HG03575 (cell line): Measurements from ENCODE around the gene USF1.
"Not testable (repeated sequence)": the region's sequence is repeated elsewhere in the genome, so short reads cannot be mapped to it uniquely, and the experiment has no call there.

Source experiments
- ATAC-seq: cut with Tn5 transposase; IDR thresholded peaks from one replicate; pipeline ENCODE4 v1.9.1; 2021; ENCODE audit not compliant: unreplicated experiment, insufficient number of reproducible peaks, low FRiP score; ENCODE audit errors: extremely low read depth

Gene USF1

GRCh38 chr1:161054805-161055204 lies 9.0 kb upstream of the USF1 start:
- no peak for ATAC-seq

GRCh38 chr1:161054232-161054631 lies 8.5 kb upstream of the USF1 start:
- ATAC-seq, result no peak

GRCh38 chr1:161052899-161053298 lies 7.1 kb upstream of the USF1 start:
- ATAC-seq, result no peak

GRCh38 chr1:161051219-161051618 lies 5.4 kb upstream of the USF1 start:
- no peak for ATAC-seq

GRCh38 chr1:161048949-161049722 lies 3.4 kb upstream of the USF1 start:
- no peak for ATAC-seq

- no peak for ATAC-seq
Observed at GRCh38 chr1:161047436-161048420, 2.0 kb upstream of the USF1 start.

GRCh38 chr1:161046605-161047228 lies 940 bp upstream of the USF1 start:
- ATAC-seq, result no peak

GRCh38 chr1:161044908-161045735 lies 655 bp downstream of the USF1 start:
- no peak for ATAC-seq

- ATAC-seq, result no peak
Observed at GRCh38 chr1:161044535-161044907, 1.3 kb downstream of the USF1 start.

GRCh38 chr1:161039546-161039945 lies 6.2 kb downstream of the USF1 start:
- ATAC-seq, result no peak

GRCh38 chr1:161039154-161039545 lies 6.6 kb downstream of the USF1 start:
- no peak for ATAC-seq

GRCh38 chr1:161038523-161039153 lies 7.1 kb downstream of the USF1 start, which contains the start of gene TSTD1:
TSS of gene TSTD1 (minus strand) at chr1:161038964. CDS start at chr1:161038889, 75 bp downstream.
- ATAC-seq, result no peak

GRCh38 chr1:161037661-161038522 lies 7.9 kb downstream of the USF1 start:
- ATAC-seq, result no peak

- ATAC-seq, result no peak
Observed at GRCh38 chr1:161033751-161034150, 12.0 kb downstream of the USF1 start.

GRCh38 chr1:161032409-161032808 lies 13.4 kb downstream of the USF1 start:
- ATAC-seq, result no peak

- ATAC-seq, result no peak
Observed at GRCh38 chr1:161031874-161032273, 13.9 kb downstream of the USF1 start.

GRCh38 chr1:161029466-161029865 lies 16.3 kb downstream of the USF1 start:
- not testable (repeated sequence) for ATAC-seq
